Measurements from ENCODE around the gene AGRN. TPM values are rescaled to one million over a fixed set of nuclear protein-coding genes. Genes with fewer than 3 reads are reported as not detected.

AGRN gene
- total RNA-seq, 1 experiment from 2014 or later: 184 TPM

DNA sequence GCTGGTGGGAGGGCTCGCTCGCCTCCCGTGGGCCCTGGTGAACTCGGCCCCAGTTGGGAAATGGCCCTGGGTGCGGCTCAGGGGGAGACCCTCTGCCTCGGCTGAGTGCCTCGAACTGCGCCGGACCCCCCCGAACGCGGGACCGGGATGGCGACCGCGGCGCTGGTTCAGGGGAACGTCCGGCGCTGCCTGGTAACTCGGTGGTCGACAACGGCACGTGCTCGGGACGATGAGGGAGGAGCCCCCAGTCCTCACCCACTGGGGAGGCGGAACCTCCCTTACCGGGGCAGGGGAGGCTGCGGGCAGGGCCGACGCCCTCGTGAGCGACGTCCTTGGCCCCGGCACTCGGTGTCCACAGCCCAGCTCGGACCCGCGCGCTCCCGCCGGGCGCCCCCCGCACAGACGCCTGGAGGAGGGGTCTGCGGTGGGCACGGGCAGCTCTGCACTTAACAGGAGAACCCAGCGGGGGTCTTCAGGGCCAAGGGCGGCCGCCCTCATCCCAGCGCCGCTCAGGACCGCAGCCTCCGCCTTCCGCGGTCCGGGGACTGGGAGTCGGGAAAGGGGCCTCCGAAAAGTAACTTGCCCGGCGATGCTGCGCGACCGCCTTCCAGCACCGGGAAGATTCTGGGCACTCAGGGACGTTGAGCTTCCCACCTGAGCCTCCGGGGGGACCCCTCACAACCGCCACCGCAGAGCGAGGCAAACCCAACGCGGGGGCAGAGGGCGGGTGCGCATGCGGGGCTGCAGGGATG is 21.8 kb upstream of the AGRN start:
- POLR2A ChIA-PET: interaction anchor here (0.8 to 1.6 kb wide), 3 partner anchors 15 to 43 kb away, joined by 3 read pairs; partner anchors contain the start of gene ISG15
- H3K27ac Mint-ChIP-seq: no peak overlapping the region
- H3K36me3 Mint-ChIP-seq: no peaks in the 10 kb centered on the region
- H3K4me3 Mint-ChIP-seq: peak overlapping the region; percentile 49
- ATAC-seq (peak; percentile 6), DNase-seq (ENCODE audit: low spot score) (peak; percentile 59)
- CTCF ChIA-PET: interaction anchor here (0.6 to 3.7 kb wide), 7 partner anchors 15 to 118 kb away, joined by 3 to 23 read pairs (median 5); partner anchors contain the start of genes C1orf159, ISG15 and PERM1
- peaks cover 5% of the 10 kb centered on the region for H3K4me1 Mint-ChIP-seq
- H3K9me3 Mint-ChIP-seq: no peaks in the 10 kb centered on the region
- peaks cover 78% of the 10 kb centered on the region for H3K27me3 Mint-ChIP-seq (ENCODE audit: low read depth)
- TF ChIP-seq, protein P1, sequence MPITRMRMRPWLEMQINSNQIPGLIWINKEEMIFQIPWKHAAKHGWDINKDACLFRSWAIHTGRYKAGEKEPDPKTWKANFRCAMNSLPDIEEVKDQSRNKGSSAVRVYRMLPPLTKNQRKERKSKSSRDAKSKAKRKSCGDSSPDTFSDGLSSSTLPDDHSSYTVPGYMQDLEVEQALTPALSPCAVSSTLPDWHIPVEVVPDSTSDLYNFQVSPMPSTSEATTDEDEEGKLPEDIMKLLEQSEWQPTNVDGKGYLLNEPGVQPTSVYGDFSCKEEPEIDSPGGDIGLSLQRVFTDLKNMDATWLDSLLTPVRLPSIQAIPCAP (CRISPR knock-in tag; IDR thresholded peaks at IDR 0.05): no peak
- no peak for TF ChIP-seq OVOL2 (CRISPR knock-in tag; IDR thresholded peaks at IDR 0.05; ENCODE audit: borderline replicate concordance)
- TF ChIP-seq, protein P2, sequence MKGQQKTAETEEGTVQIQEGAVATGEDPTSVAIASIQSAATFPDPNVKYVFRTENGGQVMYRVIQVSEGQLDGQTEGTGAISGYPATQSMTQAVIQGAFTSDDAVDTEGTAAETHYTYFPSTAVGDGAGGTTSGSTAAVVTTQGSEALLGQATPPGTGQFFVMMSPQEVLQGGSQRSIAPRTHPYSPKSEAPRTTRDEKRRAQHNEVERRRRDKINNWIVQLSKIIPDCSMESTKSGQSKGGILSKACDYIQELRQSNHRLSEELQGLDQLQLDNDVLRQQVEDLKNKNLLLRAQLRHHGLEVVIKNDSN (CRISPR knock-in tag; IDR thresholded peaks at IDR 0.05): no peak
- TF ChIP-seq, protein P3, sequence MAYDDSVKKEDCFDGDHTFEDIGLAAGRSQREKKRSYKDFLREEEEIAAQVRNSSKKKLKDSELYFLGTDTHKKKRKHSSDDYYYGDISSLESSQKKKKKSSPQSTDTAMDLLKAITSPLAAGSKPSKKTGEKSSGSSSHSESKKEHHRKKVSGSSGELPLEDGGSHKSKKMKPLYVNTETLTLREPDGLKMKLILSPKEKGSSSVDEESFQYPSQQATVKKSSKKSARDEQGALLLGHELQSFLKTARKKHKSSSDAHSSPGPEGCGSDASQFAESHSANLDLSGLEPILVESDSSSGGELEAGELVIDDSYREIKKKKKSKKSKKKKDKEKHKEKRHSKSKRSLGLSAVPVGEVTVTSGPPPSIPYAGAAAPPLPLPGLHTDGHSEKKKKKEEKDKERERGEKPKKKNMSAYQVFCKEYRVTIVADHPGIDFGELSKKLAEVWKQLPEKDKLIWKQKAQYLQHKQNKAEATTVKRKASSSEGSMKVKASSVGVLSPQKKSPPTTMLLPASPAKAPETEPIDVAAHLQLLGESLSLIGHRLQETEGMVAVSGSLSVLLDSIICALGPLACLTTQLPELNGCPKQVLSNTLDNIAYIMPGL (CRISPR knock-in tag; IDR thresholded peaks at IDR 0.05): peak; percentile 73; the same call in 1 of the 2 replicates
- no peak for TF ChIP-seq RELA (CRISPR knock-in tag; IDR thresholded peaks at IDR 0.05; ENCODE audit: borderline replicate concordance)
- no peak for TF ChIP-seq ZNF219 (CRISPR knock-in tag; IDR thresholded peaks at IDR 0.05; ENCODE audit: borderline replicate concordance)
- no peak for TF ChIP-seq NFYB (CRISPR knock-in tag; conservative IDR thresholded peaks at IDR 0.05; ENCODE audit: low read depth)
- TF ChIP-seq FOXK1 (CRISPR knock-in tag; IDR thresholded peaks at IDR 0.05): no peak
- no peak for TF ChIP-seq GABPB1 (CRISPR knock-in tag; IDR thresholded peaks at IDR 0.05)
- TF ChIP-seq ETV6 (CRISPR knock-in tag; IDR thresholded peaks at IDR 0.05): no peak
- TF ChIP-seq, protein P4, sequence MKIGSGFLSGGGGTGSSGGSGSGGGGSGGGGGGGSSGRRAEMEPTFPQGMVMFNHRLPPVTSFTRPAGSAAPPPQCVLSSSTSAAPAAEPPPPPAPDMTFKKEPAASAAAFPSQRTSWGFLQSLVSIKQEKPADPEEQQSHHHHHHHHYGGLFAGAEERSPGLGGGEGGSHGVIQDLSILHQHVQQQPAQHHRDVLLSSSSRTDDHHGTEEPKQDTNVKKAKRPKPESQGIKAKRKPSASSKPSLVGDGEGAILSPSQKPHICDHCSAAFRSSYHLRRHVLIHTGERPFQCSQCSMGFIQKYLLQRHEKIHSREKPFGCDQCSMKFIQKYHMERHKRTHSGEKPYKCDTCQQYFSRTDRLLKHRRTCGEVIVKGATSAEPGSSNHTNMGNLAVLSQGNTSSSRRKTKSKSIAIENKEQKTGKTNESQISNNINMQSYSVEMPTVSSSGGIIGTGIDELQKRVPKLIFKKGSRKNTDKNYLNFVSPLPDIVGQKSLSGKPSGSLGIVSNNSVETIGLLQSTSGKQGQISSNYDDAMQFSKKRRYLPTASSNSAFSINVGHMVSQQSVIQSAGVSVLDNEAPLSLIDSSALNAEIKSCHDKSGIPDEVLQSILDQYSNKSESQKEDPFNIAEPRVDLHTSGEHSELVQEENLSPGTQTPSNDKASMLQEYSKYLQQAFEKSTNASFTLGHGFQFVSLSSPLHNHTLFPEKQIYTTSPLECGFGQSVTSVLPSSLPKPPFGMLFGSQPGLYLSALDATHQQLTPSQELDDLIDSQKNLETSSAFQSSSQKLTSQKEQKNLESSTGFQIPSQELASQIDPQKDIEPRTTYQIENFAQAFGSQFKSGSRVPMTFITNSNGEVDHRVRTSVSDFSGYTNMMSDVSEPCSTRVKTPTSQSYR (CRISPR knock-in tag; IDR thresholded peaks at IDR 0.05): peak; percentile 40; the same call in 1 of the 2 replicates
- no peak for TF ChIP-seq JAZF1 (CRISPR knock-in tag; IDR thresholded peaks at IDR 0.05)
- TF ChIP-seq, protein P5, sequence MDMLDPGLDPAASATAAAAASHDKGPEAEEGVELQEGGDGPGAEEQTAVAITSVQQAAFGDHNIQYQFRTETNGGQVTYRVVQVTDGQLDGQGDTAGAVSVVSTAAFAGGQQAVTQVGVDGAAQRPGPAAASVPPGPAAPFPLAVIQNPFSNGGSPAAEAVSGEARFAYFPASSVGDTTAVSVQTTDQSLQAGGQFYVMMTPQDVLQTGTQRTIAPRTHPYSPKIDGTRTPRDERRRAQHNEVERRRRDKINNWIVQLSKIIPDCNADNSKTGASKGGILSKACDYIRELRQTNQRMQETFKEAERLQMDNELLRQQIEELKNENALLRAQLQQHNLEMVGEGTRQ (CRISPR knock-in tag; IDR thresholded peaks at IDR 0.05): 0 out of 2 replicates have a peak, but pooled peaks have one; percentile 7
- no peak for TF ChIP-seq HMGA2 (CRISPR knock-in tag; IDR thresholded peaks at IDR 0.05)
- TF ChIP-seq, protein P6, sequence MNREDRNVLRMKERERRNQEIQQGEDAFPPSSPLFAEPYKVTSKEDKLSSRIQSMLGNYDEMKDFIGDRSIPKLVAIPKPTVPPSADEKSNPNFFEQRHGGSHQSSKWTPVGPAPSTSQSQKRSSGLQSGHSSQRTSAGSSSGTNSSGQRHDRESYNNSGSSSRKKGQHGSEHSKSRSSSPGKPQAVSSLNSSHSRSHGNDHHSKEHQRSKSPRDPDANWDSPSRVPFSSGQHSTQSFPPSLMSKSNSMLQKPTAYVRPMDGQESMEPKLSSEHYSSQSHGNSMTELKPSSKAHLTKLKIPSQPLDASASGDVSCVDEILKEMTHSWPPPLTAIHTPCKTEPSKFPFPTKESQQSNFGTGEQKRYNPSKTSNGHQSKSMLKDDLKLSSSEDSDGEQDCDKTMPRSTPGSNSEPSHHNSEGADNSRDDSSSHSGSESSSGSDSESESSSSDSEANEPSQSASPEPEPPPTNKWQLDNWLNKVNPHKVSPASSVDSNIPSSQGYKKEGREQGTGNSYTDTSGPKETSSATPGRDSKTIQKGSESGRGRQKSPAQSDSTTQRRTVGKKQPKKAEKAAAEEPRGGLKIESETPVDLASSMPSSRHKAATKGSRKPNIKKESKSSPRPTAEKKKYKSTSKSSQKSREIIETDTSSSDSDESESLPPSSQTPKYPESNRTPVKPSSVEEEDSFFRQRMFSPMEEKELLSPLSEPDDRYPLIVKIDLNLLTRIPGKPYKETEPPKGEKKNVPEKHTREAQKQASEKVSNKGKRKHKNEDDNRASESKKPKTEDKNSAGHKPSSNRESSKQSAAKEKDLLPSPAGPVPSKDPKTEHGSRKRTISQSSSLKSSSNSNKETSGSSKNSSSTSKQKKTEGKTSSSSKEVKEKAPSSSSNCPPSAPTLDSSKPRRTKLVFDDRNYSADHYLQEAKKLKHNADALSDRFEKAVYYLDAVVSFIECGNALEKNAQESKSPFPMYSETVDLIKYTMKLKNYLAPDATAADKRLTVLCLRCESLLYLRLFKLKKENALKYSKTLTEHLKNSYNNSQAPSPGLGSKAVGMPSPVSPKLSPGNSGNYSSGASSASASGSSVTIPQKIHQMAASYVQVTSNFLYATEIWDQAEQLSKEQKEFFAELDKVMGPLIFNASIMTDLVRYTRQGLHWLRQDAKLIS (CRISPR knock-in tag; IDR thresholded peaks at IDR 0.05; ENCODE audit: borderline replicate concordance): no peak
- TF ChIP-seq CREB1 (CRISPR knock-in tag; IDR thresholded peaks at IDR 0.05): no peak
- TF ChIP-seq, protein P7, sequence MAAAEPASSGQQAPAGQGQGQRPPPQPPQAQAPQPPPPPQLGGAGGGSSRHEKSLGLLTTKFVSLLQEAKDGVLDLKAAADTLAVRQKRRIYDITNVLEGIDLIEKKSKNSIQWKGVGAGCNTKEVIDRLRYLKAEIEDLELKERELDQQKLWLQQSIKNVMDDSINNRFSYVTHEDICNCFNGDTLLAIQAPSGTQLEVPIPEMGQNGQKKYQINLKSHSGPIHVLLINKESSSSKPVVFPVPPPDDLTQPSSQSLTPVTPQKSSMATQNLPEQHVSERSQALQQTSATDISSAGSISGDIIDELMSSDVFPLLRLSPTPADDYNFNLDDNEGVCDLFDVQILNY (CRISPR knock-in tag; IDR thresholded peaks at IDR 0.05): 0 out of 2 replicates have a peak, but pooled peaks have one; percentile 46
- TF ChIP-seq ZBTB21 (CRISPR knock-in tag; IDR thresholded peaks at IDR 0.05; ENCODE audit: borderline replicate concordance): no peak
- TF ChIP-seq FOXP1 (CRISPR knock-in tag; IDR thresholded peaks at IDR 0.05; ENCODE audit: borderline replicate concordance): peak; percentile 69; the same call in 1 of the 2 replicates
- TF ChIP-seq, protein P8, sequence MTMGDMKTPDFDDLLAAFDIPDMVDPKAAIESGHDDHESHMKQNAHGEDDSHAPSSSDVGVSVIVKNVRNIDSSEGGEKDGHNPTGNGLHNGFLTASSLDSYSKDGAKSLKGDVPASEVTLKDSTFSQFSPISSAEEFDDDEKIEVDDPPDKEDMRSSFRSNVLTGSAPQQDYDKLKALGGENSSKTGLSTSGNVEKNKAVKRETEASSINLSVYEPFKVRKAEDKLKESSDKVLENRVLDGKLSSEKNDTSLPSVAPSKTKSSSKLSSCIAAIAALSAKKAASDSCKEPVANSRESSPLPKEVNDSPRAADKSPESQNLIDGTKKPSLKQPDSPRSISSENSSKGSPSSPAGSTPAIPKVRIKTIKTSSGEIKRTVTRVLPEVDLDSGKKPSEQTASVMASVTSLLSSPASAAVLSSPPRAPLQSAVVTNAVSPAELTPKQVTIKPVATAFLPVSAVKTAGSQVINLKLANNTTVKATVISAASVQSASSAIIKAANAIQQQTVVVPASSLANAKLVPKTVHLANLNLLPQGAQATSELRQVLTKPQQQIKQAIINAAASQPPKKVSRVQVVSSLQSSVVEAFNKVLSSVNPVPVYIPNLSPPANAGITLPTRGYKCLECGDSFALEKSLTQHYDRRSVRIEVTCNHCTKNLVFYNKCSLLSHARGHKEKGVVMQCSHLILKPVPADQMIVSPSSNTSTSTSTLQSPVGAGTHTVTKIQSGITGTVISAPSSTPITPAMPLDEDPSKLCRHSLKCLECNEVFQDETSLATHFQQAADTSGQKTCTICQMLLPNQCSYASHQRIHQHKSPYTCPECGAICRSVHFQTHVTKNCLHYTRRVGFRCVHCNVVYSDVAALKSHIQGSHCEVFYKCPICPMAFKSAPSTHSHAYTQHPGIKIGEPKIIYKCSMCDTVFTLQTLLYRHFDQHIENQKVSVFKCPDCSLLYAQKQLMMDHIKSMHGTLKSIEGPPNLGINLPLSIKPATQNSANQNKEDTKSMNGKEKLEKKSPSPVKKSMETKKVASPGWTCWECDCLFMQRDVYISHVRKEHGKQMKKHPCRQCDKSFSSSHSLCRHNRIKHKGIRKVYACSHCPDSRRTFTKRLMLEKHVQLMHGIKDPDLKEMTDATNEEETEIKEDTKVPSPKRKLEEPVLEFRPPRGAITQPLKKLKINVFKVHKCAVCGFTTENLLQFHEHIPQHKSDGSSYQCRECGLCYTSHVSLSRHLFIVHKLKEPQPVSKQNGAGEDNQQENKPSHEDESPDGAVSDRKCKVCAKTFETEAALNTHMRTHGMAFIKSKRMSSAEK (CRISPR knock-in tag; IDR thresholded peaks at IDR 0.05; ENCODE audit: borderline replicate concordance): no peak

All from WTC11 (cell line).